Neural cell (in vitro differentiated cells): ENCODE results near the gene FNDC3B.

ENCODE experiments used
- CTCF ChIP-seq: fragments of 450-650 bp; IDR thresholded peaks from 2 replicates; pipeline ENCODE4 v1.5.1; 2014; ENCODE audit warnings: antibody characterized with exemption, mild to moderate bottlenecking, moderate library complexity; ENCODE audit not compliant: poor library complexity, severe bottlenecking
- EP300 ChIP-seq: fragments of 450-650 bp; conservative IDR thresholded peaks from 2 replicates; pipeline ENCODE4 v1.6.1; 2014; ENCODE audit warnings: antibody characterized with exemption, mild to moderate bottlenecking, moderate library complexity; ENCODE audit not compliant: poor library complexity, severe bottlenecking
- EZH2 ChIP-seq: fragments of 200-600, 300-800 bp; shearing (Covaris generic), sonication (generic); IDR thresholded peaks from 2 replicates; pipeline ENCODE4 v1.6.1; 2014; ENCODE audit warnings: antibody characterized with exemption, low read length, borderline replicate concordance, mild to moderate bottlenecking; ENCODE audit not compliant: insufficient read depth, poor library complexity, severe bottlenecking
- POLR2AphosphoS5 ChIP-seq: IDR thresholded peaks from 2 replicates; pipeline ENCODE4 v1.6.1; 2012
- RAD21 ChIP-seq: fragments of 450-650 bp; conservative IDR thresholded peaks from 2 replicates; pipeline ENCODE4 v1.6.1; 2014; ENCODE audit warnings: antibody characterized with exemption, mild to moderate bottlenecking, moderate library complexity
- TAF1 ChIP-seq: IDR thresholded peaks from 2 replicates; pipeline ENCODE4 v1.6.1; 2012; ENCODE audit warnings: low read depth
- TF ChIP-seq, protein P1 (sequence below): IDR thresholded peaks from 2 replicates; pipeline ENCODE4 v1.6.1; 2012; ENCODE audit warnings: borderline replicate concordance

- TF ChIP-seq TAF1 = no peak
- no peak for TF ChIP-seq EZH2
- no peak for TF ChIP-seq CTCF
- TF ChIP-seq RAD21 = no peak
- TF ChIP-seq, protein P1, sequence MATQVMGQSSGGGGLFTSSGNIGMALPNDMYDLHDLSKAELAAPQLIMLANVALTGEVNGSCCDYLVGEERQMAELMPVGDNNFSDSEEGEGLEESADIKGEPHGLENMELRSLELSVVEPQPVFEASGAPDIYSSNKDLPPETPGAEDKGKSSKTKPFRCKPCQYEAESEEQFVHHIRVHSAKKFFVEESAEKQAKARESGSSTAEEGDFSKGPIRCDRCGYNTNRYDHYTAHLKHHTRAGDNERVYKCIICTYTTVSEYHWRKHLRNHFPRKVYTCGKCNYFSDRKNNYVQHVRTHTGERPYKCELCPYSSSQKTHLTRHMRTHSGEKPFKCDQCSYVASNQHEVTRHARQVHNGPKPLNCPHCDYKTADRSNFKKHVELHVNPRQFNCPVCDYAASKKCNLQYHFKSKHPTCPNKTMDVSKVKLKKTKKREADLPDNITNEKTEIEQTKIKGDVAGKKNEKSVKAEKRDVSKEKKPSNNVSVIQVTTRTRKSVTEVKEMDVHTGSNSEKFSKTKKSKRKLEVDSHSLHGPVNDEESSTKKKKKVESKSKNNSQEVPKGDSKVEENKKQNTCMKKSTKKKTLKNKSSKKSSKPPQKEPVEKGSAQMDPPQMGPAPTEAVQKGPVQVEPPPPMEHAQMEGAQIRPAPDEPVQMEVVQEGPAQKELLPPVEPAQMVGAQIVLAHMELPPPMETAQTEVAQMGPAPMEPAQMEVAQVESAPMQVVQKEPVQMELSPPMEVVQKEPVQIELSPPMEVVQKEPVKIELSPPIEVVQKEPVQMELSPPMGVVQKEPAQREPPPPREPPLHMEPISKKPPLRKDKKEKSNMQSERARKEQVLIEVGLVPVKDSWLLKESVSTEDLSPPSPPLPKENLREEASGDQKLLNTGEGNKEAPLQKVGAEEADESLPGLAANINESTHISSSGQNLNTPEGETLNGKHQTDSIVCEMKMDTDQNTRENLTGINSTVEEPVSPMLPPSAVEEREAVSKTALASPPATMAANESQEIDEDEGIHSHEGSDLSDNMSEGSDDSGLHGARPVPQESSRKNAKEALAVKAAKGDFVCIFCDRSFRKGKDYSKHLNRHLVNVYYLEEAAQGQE = no peak
- TF ChIP-seq EP300 = no peak
- no peak for TF ChIP-seq POLR2AphosphoS5
Measured at GRCh38 chr3:172047567-172048115, 8.3 kb downstream of the FNDC3B start.
